Measurements from ENCODE around the gene ANKS3. TPM values are rescaled to one million over a fixed set of nuclear protein-coding genes. Genes with fewer than 3 reads are reported as not detected.
A peak's percentile ranks its signal among the peaks of the same experiment; 100 is the strongest.

ANKS3 gene
- total RNA-seq, 1 donor from 2014 or later = 43.5 TPM

GRCh38 chr16:4729876-4730275 lies 4.2 kb downstream of the ANKS3 start:
- no peak overlapping the region for H3K27ac Mint-ChIP-seq (ENCODE audit: unreplicated experiment)
- TF ChIP-seq CTCF (IDR thresholded peaks at IDR 0.05; ENCODE audit: partially characterized antibody, unreplicated experiment) = no peak
- no peaks in the 10 kb centered on the region for H3K36me3 Mint-ChIP-seq (ENCODE audit: unreplicated experiment)
- peaks cover 12% of the 10 kb centered on the region for H3K4me1 Mint-ChIP-seq (ENCODE audit: low read depth, unreplicated experiment)
- DNase-seq = no peak
- peaks cover 3% of the 10 kb centered on the region for H3K9me3 Mint-ChIP-seq (ENCODE audit: unreplicated experiment)
- H3K4me3 Mint-ChIP-seq (ENCODE audit: unreplicated experiment) = no peak overlapping the region
- H3K27me3 Mint-ChIP-seq (ENCODE audit: unreplicated experiment) = peaks cover under 1% of the 10 kb centered on the region

GRCh38 chr16:4728676-4729075 lies 5.4 kb downstream of the ANKS3 start:
- Mint-ChIP-seq H3K27ac (ENCODE audit: unreplicated experiment) (peak overlapping the region; percentile 31), H3K4me1 (ENCODE audit: low read depth, unreplicated experiment) (peaks cover 16% of the 10 kb centered on the region), H3K27me3 (ENCODE audit: unreplicated experiment) (no peaks in the 10 kb centered on the region), H3K36me3 (ENCODE audit: unreplicated experiment) (no peaks in the 10 kb centered on the region), H3K9me3 (ENCODE audit: unreplicated experiment) (peaks cover 2% of the 10 kb centered on the region), H3K4me3 (ENCODE audit: unreplicated experiment) (no peak overlapping the region)
- no peak for TF ChIP-seq CTCF (IDR thresholded peaks at IDR 0.05; ENCODE audit: partially characterized antibody, unreplicated experiment)
- no peak for DNase-seq

- Mint-ChIP-seq H3K36me3 (ENCODE audit: unreplicated experiment) (no peaks in the 10 kb centered on the region), H3K27me3 (ENCODE audit: unreplicated experiment) (no peaks in the 10 kb centered on the region), H3K9me3 (ENCODE audit: unreplicated experiment) (no peaks in the 10 kb centered on the region), H3K27ac (ENCODE audit: unreplicated experiment) (no peak overlapping the region), H3K4me1 (ENCODE audit: low read depth, unreplicated experiment) (peaks cover 16% of the 10 kb centered on the region), H3K4me3 (ENCODE audit: unreplicated experiment) (no peak overlapping the region)
- no peak for TF ChIP-seq CTCF (IDR thresholded peaks at IDR 0.05; ENCODE audit: partially characterized antibody, unreplicated experiment)
- DNase-seq = no peak
These were observed 7.5 kb downstream of the ANKS3 start for GRCh38 chr16:4726616-4727015.

- no peak for TF ChIP-seq CTCF (IDR thresholded peaks at IDR 0.05; ENCODE audit: partially characterized antibody, unreplicated experiment)
- H3K27ac Mint-ChIP-seq (ENCODE audit: unreplicated experiment) = peak overlapping the region; percentile 65
- no peaks in the 10 kb centered on the region for H3K27me3 Mint-ChIP-seq (ENCODE audit: unreplicated experiment)
- H3K4me1 Mint-ChIP-seq (ENCODE audit: low read depth, unreplicated experiment) = peaks cover 16% of the 10 kb centered on the region
- H3K4me3 Mint-ChIP-seq (ENCODE audit: unreplicated experiment) = peak overlapping the region; percentile 31
- no peaks in the 10 kb centered on the region for H3K9me3 Mint-ChIP-seq (ENCODE audit: unreplicated experiment)
- no peaks in the 10 kb centered on the region for H3K36me3 Mint-ChIP-seq (ENCODE audit: unreplicated experiment)
- no peak for DNase-seq
These were observed 9.3 kb downstream of the ANKS3 start for GRCh38 chr16:4724661-4725270.

- H3K9me3 Mint-ChIP-seq (ENCODE audit: unreplicated experiment) = no peaks in the 10 kb centered on the region
- peaks cover 9% of the 10 kb centered on the region for H3K4me1 Mint-ChIP-seq (ENCODE audit: low read depth, unreplicated experiment)
- TF ChIP-seq CTCF (IDR thresholded peaks at IDR 0.05; ENCODE audit: partially characterized antibody, unreplicated experiment) = no peak
- H3K27me3 Mint-ChIP-seq (ENCODE audit: unreplicated experiment) = no peaks in the 10 kb centered on the region
- H3K4me3 Mint-ChIP-seq (ENCODE audit: unreplicated experiment) = no peak overlapping the region
- H3K36me3 Mint-ChIP-seq (ENCODE audit: unreplicated experiment) = no peaks in the 10 kb centered on the region
- no peak overlapping the region for H3K27ac Mint-ChIP-seq (ENCODE audit: unreplicated experiment)
- no peak for DNase-seq
These were observed 10.9 kb downstream of the ANKS3 start for GRCh38 chr16:4723071-4723767.
